HG03095 (cell line): Measurements from ENCODE around the gene TACR2.

Source experiments
- ATAC-seq: cut with Tn5 transposase; IDR thresholded peaks from one replicate; pipeline ENCODE4 v1.9.1; 2021; ENCODE audit warnings: moderate library complexity; ENCODE audit not compliant: unreplicated experiment

Gene TACR2

GRCh38 chr10:69376662-69377061, 40.1 kb downstream of the TACR2 start:
- ATAC-seq: no peak

- no peak for ATAC-seq
Observed at GRCh38 chr10:69375307-69376151, 41.2 kb downstream of the TACR2 start.

- ATAC-seq: no peak
Observed at GRCh38 chr10:69374931-69375306, 41.8 kb downstream of the TACR2 start.

- no peak for ATAC-seq
Observed at GRCh38 chr10:69374242-69374641, 42.5 kb downstream of the TACR2 start.

- ATAC-seq: no peak
Observed at GRCh38 chr10:69372126-69372980, 44.4 kb downstream of the TACR2 start.

- no peak for ATAC-seq
Observed at GRCh38 chr10:69367469-69367868, 49.2 kb downstream of the TACR2 start.

- ATAC-seq: no peak
Observed at GRCh38 chr10:69366738-69367137, 50.0 kb downstream of the TACR2 start.

GRCh38 chr10:69364232-69364940, 52.3 kb downstream of the TACR2 start:
- no peak for ATAC-seq

- ATAC-seq: no peak
Observed at GRCh38 chr10:69363666-69364065, 53.1 kb downstream of the TACR2 start.

- no peak for ATAC-seq
Observed at GRCh38 chr10:69362471-69362954, 54.2 kb downstream of the TACR2 start.

GRCh38 chr10:69361303-69361614, 55.5 kb downstream of the TACR2 start:
- ATAC-seq: no peak

GRCh38 chr10:69360485-69361302, 56.0 kb downstream of the TACR2 start:
- ATAC-seq: no peak

GRCh38 chr10:69359594-69359993, 57.1 kb downstream of the TACR2 start:
- ATAC-seq: no peak

- no peak for ATAC-seq
Observed at GRCh38 chr10:69359148-69359547, 57.6 kb downstream of the TACR2 start.

- no peak for ATAC-seq
Observed at GRCh38 chr10:69358148-69358795, 58.4 kb downstream of the TACR2 start.

GRCh38 chr10:69356187-69356586, 60.5 kb downstream of the TACR2 start:
- ATAC-seq: no peak

- no peak for ATAC-seq
Observed at GRCh38 chr10:69353977-69354635, 62.6 kb downstream of the TACR2 start.
